ENCODE measurements around the gene PCDH10. TPM values are rescaled to one million over a fixed set of nuclear protein-coding genes. Genes with fewer than 3 reads are reported as not detected.

Gene PCDH10, protein sequence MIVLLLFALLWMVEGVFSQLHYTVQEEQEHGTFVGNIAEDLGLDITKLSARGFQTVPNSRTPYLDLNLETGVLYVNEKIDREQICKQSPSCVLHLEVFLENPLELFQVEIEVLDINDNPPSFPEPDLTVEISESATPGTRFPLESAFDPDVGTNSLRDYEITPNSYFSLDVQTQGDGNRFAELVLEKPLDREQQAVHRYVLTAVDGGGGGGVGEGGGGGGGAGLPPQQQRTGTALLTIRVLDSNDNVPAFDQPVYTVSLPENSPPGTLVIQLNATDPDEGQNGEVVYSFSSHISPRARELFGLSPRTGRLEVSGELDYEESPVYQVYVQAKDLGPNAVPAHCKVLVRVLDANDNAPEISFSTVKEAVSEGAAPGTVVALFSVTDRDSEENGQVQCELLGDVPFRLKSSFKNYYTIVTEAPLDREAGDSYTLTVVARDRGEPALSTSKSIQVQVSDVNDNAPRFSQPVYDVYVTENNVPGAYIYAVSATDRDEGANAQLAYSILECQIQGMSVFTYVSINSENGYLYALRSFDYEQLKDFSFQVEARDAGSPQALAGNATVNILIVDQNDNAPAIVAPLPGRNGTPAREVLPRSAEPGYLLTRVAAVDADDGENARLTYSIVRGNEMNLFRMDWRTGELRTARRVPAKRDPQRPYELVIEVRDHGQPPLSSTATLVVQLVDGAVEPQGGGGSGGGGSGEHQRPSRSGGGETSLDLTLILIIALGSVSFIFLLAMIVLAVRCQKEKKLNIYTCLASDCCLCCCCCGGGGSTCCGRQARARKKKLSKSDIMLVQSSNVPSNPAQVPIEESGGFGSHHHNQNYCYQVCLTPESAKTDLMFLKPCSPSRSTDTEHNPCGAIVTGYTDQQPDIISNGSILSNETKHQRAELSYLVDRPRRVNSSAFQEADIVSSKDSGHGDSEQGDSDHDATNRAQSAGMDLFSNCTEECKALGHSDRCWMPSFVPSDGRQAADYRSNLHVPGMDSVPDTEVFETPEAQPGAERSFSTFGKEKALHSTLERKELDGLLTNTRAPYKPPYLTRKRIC
- total RNA-seq (1 to 10 TPM; 3.3 to 7.2 TPM), polyA plus RNA-seq (ENCODE audit: insufficient read depth, low read depth, low replicate concordance) (5.2 TPM)
- long read RNA-seq, donor 1, full-length matches to known transcripts, result 7 of 7 reads
- long read RNA-seq, donor 1, partial matches to known transcripts, result 0 of 7 reads
- long read RNA-seq, donor 1, other reads (novel, unspliced or antisense), result 0 of 7 reads
- long read RNA-seq, donor 2, full-length matches to known transcripts, result 5 of 5 reads
- long read RNA-seq, donor 2, partial matches to known transcripts, result 0 of 5 reads
- long read RNA-seq, donor 2, other reads (novel, unspliced or antisense), result 0 of 5 reads

DNA sequence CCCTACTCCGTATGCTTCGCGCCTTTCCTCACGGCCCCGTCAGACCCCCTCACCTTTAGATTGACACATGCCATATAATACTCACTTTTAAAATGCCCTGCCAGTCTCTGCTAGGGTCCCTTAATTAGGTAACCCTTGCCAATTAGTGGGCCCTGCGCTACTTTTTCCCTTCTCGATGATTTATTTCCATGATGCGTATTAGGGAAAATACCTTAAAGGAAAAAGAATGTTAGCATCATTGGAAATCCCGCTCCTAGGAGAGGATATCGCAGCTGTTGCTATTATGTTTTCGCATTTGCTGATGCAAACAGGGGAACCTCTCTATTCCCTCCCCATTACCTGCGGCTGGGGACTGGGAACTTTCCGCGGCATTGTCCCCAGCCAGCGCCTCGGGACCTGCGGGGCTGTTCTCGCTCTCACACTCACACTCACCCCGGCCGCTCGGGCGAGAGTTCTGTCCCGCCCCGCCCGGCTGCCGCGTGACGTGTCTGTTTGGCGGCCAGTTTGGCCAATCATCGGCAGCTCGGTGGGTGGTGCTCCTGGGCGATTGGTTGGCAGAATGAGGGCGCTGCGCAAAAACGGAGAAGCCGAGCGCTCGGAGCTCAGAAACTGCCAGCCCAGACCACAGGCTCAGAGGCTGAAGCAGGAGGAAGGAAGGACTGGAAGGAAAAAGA is at the start of gene PCDH10:
Gene PCDH10 (plus strand): TSS at position 605 of the 674 bp plus-strand sequence. CDS start 847 bp downstream, outside the sequence.
- WGBS, 2 donors, result 1 to 2% methylated on average over 38 of the region's 38 CpGs
- peaks cover 6% of the 10 kb centered on the region for H3K4me1 ChIP-seq
- no peak for TF ChIP-seq POLR2A (IDR thresholded peaks at IDR 0.05)
- TF ChIP-seq, protein P1, sequence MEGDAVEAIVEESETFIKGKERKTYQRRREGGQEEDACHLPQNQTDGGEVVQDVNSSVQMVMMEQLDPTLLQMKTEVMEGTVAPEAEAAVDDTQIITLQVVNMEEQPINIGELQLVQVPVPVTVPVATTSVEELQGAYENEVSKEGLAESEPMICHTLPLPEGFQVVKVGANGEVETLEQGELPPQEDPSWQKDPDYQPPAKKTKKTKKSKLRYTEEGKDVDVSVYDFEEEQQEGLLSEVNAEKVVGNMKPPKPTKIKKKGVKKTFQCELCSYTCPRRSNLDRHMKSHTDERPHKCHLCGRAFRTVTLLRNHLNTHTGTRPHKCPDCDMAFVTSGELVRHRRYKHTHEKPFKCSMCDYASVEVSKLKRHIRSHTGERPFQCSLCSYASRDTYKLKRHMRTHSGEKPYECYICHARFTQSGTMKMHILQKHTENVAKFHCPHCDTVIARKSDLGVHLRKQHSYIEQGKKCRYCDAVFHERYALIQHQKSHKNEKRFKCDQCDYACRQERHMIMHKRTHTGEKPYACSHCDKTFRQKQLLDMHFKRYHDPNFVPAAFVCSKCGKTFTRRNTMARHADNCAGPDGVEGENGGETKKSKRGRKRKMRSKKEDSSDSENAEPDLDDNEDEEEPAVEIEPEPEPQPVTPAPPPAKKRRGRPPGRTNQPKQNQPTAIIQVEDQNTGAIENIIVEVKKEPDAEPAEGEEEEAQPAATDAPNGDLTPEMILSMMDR (IDR thresholded peaks at IDR 0.05), result no peak
- no peaks in the 10 kb centered on the region for H3K9me3 ChIP-seq
- H3K4me3 ChIP-seq, result peak within 1 kb of the TSS; percentile 31 to 49
- peak; percentile 93 for DNase-seq
- H3K27me3 ChIP-seq, result no peaks in the 10 kb centered on the region
- intact Hi-C loops (cut with DNase I; ENCODE audit: low total_unique reads), result no loop called here
- no peak within 1 kb of the TSS for H3K27ac ChIP-seq
- no peaks in the 10 kb centered on the region for H3K36me3 ChIP-seq (ENCODE audit: low read depth, missing control alignments)

DNA sequence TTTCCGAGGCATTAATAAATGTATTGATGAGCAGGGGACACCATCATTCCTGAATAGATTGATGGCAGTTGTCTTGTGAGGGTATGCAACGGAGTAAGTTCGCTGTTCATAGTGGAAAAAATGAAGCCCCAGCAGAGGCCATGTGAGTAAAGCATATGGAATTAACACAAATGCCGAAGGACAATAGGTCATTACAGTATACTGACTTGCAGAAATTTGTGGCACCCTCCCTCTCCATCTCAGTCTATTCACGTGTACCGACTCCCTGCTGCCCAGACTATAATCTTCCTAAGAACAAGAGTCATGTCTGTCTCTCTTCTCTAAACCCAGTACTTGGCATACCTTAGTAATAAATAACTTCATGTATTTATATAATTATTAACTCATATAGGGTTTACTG is 47.1 kb upstream of the PCDH10 start:
- TF ChIP-seq, protein P1 (IDR thresholded peaks at IDR 0.05), result no peak
- no peak for TF ChIP-seq POLR2A (IDR thresholded peaks at IDR 0.05)
- Histone ChIP-seq H3K9me3 (no peaks in the 10 kb centered on the region), H3K4me1 (no peaks in the 10 kb centered on the region), H3K4me3 (no peak overlapping the region), H3K27ac (no peak overlapping the region), H3K27me3 (no peaks in the 10 kb centered on the region), H3K36me3 (ENCODE audit: low read depth, missing control alignments) (no peaks in the 10 kb centered on the region)
- DNase-seq, result no peak
- intact Hi-C loops (cut with DNase I; ENCODE audit: low total_unique reads), result no loop called here
- 88 to 95% methylated on average over 6 of the region's 6 CpGs for WGBS, 2 donors

DNA sequence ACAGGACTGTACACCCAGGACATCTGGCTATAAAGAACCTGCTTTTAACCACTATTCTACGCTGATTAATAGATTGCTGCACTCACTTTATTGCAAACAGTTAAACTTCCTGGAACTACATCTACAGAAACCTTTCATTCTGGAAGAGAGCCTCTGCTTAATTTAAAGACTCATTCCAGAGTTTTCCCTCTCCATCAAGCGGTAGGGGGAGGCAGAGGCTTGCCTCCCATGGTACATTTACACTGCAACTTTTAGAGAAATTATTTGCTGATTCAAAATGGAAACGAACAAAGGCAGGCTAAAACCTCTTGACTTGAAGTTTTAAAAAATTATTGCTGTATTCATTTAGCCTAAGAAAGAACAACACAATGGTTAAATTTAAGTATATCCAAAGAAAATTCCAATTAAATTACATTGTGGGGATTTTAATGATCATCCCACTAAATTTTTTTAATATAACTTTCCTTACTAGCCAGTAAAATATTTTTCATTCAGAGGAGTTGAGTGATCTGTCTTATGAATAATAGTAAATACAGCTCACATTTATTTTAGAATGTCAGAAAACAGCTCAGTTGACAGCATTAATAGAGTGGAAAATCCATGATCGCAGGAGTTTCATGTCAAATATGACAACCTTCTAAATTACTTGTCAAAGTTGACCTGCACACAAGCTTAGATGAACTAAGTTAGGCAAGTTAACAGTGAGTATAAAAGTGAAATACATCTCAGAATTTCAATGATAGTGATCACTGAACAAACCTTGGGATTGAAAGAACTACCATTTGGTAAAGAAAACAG is 46.3 kb upstream of the PCDH10 start:
- TF ChIP-seq POLR2A (IDR thresholded peaks at IDR 0.05), result no peak
- TF ChIP-seq, protein P1 (IDR thresholded peaks at IDR 0.05), result no peak
- Histone ChIP-seq H3K4me1 (no peaks in the 10 kb centered on the region), H3K27ac (no peak overlapping the region), H3K36me3 (ENCODE audit: low read depth, missing control alignments) (no peaks in the 10 kb centered on the region), H3K4me3 (no peak overlapping the region), H3K9me3 (no peaks in the 10 kb centered on the region), H3K27me3 (no peaks in the 10 kb centered on the region)
- no peak for DNase-seq
- intact Hi-C loops (cut with DNase I; ENCODE audit: low total_unique reads), result no loop called here
- 78 to 85% methylated on average over 4 of the region's 4 CpGs for WGBS, 2 donors

DNA sequence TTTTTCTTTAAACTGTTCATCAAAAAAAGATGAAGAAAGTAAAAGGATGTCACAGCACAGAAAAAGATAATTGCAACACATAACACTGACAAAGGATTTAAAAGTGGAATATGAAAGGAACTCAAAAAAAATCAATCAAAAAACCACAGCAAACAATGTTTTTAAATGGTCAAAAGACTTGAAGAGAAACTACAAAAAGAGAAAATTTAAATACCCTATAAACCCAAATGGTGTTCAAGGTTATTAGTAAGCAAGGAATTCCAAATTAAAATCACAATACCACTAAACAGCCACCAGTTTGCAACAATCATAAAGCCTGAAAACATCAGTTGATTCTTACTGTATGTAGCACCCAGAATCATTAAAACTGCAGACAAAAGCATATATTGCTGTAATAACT is 36.5 kb upstream of the PCDH10 start:
- Histone ChIP-seq H3K9me3 (no peaks in the 10 kb centered on the region), H3K36me3 (ENCODE audit: low read depth, missing control alignments) (no peaks in the 10 kb centered on the region), H3K27ac (no peak overlapping the region), H3K27me3 (no peaks in the 10 kb centered on the region), H3K4me3 (no peak overlapping the region), H3K4me1 (no peaks in the 10 kb centered on the region)
- intact Hi-C loops (cut with DNase I; ENCODE audit: low total_unique reads), result no loop called here
- TF ChIP-seq, protein P1 (IDR thresholded peaks at IDR 0.05), result no peak
- no peak for TF ChIP-seq POLR2A (IDR thresholded peaks at IDR 0.05)
- DNase-seq, result no peak

Measured in testis (tissue), 5 donors.